NCI-H460 (cell line): ENCODE results near the gene NFIB. TPM values are rescaled to one million over a fixed set of nuclear protein-coding genes. Genes with fewer than 3 reads are reported as not detected.
A peak's percentile ranks its signal among the peaks of the same experiment; 100 is the strongest.

Experiments
- DNase-seq: peaks from one replicate; pipeline ENCODE4 v3.0.0-alpha.2; 2016; ENCODE audit warnings: low read depth; ENCODE audit errors: extremely low read depth
- total RNA-seq: library from RNA; depleted of rRNA; stranded (reverse); fragments of >200 nt; shearing (Covaris generic); gene quantifications from 2 replicates; pipeline ENCODE4 v1.2.3, GENCODE V29; 2014

Gene NFIB
- total RNA-seq, 1 experiment from 2014 or later, result 20.8 TPM

DNA sequence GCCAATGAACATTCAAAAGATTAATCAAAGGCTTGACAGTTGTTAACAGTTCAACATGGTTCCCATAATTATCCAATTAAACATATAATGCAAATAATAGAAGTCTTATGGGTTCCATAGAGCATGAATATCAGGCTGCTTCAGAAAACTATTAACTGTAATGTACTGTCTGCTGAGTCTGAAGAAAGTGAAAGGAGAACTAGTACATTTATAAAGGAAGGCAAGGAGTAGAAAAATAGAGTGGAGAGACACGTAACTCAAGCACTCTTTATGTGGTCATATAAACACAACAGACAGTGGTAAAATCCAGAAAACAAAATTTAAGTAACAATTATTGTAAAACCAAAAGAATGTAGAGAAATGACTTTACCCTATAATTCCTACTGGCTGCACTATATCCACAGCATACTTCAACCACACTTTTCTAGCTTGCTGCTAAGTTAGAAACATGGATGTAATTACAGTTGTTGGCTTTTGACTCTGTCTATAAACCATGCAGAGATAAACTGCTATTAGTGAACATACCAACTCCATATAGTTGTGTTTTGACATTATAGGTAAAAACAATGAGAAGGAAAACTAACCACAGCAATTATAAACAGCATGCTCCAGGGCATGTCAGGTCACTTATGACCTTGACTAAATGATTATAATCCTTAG, 32.7 kb downstream of the NFIB start:
- DNase-seq, result no peak

- DNase-seq, result no peak
Observed at GRCh38 chr9:14279671-14280070, 34.3 kb downstream of the NFIB start.

GRCh38 chr9:14278291-14278721, 35.6 kb downstream of the NFIB start:
- DNase-seq, result no peak

GRCh38 chr9:14277761-14278160, 36.2 kb downstream of the NFIB start:
- DNase-seq, result no peak

DNA sequence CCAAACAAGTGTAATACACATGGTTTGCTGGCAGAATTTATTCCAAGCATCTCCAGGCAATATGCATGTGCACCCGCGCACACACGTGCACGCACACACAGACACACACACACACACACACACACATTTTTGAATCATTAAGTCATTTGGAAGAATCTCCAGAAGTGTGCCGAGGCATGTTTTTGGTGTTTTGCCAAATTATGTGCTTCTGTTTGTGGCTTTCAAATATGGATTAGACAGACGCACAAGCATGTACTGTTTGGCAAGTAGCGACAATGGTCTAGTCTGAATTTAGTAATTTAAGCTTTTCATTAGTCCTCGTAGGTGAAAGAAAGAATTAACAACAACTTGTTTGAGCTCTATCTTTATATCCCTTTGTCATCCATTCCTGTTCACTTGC, 36.7 kb downstream of the NFIB start:
- no peak for DNase-seq

- DNase-seq, result no peak
Observed at GRCh38 chr9:14275331-14275730, 38.6 kb downstream of the NFIB start.

GRCh38 chr9:14273696-14274121, 40.2 kb downstream of the NFIB start:
- DNase-seq, result no peak

DNA sequence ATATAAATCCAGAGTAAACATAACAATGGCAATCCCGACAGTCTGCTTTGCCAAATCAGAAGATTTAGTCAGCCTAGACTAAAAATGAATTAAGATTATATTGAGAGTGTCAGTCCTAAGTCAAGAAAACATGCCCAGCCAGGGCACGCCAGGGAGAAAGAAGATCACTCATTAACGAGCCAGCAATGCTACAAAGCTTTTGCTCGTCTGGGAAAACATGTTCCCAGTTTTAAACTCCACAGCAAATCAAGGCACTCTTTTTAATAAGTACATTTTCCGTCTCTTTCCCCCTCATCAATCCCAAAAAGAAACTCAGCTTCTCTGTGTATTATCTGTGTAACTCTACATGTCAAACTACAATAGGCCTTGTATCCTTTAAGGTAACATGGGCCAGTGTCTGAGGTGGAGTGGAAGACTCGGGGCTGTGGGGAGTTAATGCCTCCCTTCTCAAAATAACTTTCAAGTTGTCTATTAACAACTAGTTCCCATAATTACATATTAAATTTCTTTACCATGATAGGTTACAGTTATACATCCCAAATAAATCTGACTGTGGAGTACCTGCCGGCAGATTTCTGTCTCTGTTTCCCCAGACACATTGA, 40.9 kb downstream of the NFIB start:
- DNase-seq, result no peak

DNA sequence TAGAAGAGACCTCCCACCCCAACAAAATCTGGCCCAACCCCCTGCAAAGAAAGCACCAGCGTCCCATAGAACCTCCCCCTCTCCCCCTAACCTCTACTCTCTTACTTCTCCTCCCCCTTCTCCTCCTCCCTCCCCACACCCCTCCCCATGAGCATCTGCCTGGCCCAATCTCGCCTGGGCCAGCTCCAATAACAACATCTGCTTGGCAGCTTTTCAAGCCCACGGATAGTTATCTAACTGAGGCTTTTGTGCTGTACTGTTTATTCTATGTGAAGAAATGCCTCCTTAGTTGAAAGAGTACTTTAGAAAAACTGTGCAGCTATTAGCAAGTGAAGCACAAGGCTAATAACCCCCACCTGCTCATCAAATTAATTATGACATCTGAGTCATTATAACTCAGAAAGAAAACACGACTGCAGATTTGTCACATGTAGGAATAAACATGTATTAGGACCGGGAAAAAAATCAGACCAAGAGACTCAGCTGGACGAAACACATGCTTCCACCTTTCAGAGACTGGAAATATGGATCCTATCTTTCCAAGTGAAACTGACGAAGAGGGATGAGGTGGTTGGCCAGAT, 42.8 kb downstream of the NFIB start:
- DNase-seq, result no peak

DNA sequence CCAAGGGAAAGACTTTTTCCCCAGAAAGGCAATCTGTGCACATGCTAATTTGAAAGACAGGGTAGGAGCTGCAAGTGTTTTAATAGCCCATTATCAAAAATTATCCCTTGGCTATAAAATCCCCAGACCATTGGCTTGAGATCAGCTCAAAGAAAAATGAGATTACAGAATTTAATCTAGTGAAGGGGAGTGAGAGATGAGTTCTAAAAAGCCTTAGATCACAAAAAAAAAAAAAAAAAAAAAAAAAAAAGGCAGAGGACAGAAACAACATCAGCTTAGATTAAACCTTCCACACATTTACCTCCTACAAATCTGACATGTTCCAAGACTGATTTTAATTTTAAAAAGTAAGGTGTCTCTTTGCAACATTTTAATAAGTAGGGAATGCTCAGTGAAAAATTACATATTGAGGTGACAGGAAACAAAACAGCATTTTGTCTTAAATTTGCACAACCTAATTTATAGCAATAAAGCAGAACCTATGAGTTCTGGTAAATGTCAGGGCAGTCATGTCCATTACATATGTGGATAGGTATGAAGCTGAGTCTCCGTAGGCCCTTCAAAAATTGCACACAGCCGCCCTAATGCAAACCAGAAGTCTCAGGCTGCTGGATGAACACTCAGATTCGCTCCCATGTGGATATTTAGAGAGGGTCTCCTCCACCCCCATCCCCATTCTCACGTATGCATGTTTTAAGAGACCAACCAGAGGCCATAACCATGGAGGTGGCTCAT, 43.4 kb downstream of the NFIB start:
- DNase-seq, result no peak

DNA sequence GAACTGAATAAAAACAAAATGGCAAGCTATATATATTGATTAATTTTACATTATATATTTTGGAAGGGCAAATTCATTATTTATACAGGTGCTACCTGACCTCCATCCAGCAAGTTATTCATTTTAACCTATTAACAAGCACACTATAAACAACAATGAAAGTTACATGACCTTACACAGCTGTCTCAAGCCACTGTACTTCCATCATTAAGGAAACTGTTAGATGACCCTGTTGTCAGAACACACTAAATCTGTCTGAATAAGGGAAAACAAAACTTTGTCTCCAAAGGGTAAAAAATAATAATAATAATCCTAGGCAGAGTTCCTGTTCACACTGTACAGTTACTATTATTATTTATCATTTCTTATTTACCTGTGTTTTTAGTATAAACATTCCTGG, 44.0 kb downstream of the NFIB start:
- no peak for DNase-seq

DNA sequence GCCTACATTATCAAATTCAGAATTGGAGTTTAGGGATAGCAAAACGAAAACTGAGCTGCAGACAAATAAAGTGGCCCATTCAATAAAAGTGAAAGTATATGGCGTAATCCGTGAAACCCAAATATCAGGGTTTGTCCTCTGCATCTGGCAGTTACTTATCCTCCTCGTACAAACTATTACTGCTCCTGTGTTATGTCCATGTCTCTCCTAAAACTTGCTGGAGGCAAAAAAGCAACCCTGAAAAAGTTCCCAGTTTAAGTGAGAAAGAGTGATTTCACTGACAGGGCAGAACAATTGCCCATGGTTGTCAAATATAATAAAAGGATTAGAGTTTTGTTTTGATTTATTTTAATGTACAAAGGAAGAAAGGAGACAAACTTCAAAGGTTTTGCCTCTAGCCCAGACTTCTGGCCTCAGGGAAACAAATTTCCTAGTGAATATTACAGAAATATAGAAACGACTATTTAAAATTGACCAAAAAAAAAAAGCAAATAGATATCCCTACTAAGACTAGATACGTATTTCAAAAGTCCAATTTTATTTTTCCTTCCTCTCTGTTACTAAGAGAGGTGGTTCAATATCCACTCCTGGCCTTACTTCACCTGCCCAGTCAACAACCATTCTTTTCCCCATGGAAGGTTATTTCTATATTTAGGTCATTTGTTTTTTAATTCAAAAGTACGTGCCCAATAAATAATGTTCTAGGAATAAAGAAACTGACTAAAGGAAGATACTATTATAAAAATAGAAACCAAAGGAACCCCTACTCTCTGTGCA, 50.0 kb downstream of the NFIB start:
- DNase-seq, result no peak

GRCh38 chr9:14262827-14263226, 51.1 kb downstream of the NFIB start:
- no peak for DNase-seq

DNA sequence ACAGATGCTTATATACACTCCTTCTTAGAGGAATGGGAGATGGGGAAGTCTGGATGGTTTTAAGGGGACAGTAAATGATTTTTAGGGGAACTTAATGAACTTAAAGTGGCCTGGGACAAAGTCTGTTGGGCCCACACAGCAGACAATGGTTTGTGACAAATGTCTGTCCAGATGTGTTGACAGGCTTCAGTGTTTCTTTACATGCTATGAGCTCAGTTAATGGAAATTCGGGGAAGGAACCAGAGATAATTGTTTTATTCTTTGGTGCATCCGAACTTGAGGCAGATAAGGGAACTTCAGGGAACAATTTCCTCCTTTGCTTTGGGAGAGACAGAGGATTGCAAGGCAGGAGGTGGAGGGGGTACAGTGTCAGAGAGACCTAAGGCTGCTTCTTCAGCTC, 52.3 kb downstream of the NFIB start:
- no peak for DNase-seq

- no peak for DNase-seq
Observed at GRCh38 chr9:14260101-14260500, 53.8 kb downstream of the NFIB start.

- no peak for DNase-seq
Observed at GRCh38 chr9:14258660-14259239, 55.2 kb downstream of the NFIB start.

DNA sequence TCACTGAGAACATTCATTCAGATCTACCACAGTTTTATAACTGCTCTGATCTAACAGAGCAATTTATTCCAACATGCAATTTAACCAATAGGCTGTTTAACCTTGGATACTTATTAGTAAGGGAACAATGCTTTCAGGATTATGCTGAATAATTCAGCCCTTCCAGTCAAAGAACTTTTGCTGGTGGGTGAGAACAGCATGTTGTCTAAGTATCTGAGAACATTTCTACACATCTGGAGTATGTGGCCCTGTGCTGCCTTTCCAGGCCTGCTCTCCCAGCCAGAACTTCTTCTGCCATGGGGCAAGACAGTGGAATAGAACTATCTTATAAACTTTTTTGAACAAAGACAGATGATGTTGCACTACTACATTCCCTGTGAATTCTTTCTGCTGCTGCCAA, 55.8 kb downstream of the NFIB start:
- no peak for DNase-seq

GRCh38 chr9:14256588-14256987, 57.4 kb downstream of the NFIB start:
- no peak for DNase-seq

- peak; percentile 46 for DNase-seq
Observed at GRCh38 chr9:14251154-14252071, 62.5 kb downstream of the NFIB start.

- no peak for DNase-seq
Observed at GRCh38 chr9:14250794-14251153, 63.2 kb downstream of the NFIB start.
